ENCODE measurements around the gene GNAQ.
"Not testable (repeated sequence)": the region's sequence is repeated elsewhere in the genome, so short reads cannot be mapped to it uniquely, and the experiment has no call there.

Gene GNAQ

GRCh38 chr9:77764894-77765780 lies 266.5 kb downstream of the GNAQ start:
- DNase-seq: no peak

GRCh38 chr9:77763566-77763965 lies 268.0 kb downstream of the GNAQ start:
- no peak for DNase-seq

DNA sequence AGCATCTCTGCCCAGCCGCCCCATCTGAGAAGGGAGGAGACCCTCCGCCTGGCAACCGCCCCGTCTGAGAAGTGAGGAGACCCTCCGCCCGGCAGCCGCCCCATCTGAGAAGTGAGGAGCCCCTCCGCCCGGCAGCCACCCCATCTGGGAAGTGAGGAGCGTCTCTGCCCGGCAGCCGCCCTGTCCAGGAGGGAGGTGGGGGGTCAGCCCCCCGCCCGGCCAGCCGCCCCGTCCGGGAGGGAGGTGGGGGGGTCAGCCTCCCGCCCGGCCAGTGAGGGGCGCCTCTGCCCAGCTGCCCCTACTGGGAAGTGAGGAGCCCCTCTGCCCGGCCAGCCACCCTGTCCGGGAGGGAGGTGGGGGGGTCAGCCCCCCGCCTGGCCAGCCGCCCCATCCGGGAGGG lies 270.7 kb downstream of the GNAQ start:
- DNase-seq: not testable (repeated sequence)

- no peak for DNase-seq
Measured at GRCh38 chr9:77759391-77759790, 272.2 kb downstream of the GNAQ start.

- no peak for DNase-seq
Measured at GRCh38 chr9:77756449-77756848, 275.2 kb downstream of the GNAQ start.

DNA sequence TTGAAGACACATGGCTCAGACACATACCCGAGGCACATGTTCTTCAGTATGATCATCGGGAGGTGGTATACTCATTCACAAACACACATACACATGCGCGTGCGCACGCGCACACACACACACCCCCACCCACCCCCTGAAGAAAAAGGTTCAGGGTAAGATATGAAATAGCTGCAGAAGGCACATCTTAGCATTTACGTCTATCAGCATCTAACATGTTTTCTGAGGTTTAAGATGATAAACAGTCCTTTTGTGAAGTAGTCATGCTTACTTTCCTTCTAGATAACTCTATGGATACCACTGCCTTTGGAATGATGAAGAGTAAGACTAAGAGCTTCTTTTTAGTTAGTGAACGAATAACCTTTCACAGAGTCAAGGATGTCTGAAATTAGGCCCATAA lies 278.4 kb downstream of the GNAQ start:
- DNase-seq: no peak

DNA sequence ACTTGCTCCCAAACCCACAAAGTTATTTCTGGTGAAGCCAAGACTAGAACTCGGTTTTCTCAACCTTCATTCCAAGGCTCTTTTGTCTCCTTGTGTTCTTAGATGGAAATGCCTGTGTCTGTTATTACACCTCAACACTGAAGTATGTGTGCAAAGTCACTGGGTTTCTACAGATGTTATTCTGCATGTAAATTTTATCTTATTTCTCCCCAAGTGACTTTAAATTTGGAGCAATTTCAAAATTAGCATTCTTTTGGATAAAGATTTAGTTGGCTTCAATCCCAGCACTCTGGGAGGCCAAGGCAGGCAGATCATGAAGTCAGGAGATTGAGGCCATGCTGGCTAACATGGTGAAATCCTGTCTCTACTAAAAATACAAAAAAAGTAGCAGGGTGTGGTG lies 279.1 kb downstream of the GNAQ start:
- no peak for DNase-seq

DNA sequence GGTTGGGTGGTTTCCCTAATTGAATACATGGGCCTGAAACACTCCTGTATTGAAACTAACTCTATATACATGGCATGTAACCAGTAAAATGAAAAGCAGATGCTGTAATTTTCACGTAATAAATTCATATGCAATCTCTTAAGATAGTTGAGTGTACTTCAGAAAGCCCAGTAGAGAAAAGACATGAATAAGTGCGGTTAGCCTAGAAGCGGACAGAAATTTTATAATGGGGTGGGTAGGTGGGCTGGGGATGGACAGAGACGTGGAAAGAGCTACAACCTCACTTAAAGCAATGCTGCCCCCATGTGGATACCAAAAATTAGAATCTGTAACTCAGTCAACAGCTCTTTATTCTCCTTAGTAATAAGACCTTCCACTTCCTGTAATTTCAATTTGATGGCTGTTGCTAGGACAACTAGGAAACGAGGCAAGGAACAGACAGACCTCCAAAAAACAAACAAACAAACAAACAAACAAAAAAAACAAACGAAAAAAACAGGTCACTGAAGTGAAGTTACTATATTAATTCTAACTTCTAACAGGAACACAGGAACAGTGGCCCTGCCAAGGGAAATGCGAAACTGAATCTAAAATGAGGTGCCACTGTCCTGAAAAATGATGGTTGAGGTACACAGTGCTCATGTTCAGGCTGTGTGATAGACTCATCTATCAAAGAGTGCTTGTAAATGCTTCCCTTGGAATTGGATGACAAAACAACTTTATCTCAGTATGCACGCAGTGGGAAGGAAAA lies 280.1 kb downstream of the GNAQ start:
- DNase-seq: peak in 1 of 5 donors; percentile 24

DNA sequence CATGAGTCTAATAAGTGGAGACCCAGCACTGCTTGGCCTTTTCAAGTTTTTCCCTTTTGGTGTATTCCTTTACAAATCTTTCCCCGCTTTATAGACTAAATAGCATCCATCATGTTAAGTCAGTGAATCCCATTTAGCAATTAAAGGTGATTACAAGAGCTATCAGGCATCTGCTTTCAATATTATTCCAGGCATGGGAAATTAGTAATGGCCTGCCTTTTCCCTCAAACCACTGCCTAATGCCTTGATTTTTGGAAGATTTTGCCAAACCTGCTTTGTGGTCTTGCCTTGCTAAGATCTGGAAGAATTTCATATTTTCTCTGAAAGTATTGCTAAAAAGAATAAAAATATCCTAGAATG lies 280.6 kb downstream of the GNAQ start:
- DNase-seq: no peak

- no peak for DNase-seq
Measured at GRCh38 chr9:77750284-77750683, 281.3 kb downstream of the GNAQ start.

GRCh38 chr9:77748214-77748772 lies 283.3 kb downstream of the GNAQ start:
- DNase-seq: no peak

DNA sequence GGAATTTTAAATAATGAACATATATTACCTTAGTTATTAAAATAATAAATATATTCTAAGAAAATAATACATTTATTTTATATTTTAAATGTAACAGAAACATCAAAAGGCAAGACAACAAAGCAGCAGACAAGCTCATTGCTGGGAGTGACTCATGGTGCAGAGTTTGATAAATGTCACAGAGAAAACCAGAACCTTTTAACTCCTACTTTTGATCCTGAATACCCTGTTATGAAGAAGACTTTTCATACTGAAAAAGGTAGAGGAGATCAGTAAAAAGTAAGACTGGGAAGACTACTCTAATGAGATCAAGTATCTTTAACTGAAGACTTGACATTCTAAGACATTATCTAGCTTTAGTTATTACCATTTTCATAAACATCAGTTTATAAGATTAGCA lies 284.4 kb downstream of the GNAQ start:
- no peak for DNase-seq

DNA sequence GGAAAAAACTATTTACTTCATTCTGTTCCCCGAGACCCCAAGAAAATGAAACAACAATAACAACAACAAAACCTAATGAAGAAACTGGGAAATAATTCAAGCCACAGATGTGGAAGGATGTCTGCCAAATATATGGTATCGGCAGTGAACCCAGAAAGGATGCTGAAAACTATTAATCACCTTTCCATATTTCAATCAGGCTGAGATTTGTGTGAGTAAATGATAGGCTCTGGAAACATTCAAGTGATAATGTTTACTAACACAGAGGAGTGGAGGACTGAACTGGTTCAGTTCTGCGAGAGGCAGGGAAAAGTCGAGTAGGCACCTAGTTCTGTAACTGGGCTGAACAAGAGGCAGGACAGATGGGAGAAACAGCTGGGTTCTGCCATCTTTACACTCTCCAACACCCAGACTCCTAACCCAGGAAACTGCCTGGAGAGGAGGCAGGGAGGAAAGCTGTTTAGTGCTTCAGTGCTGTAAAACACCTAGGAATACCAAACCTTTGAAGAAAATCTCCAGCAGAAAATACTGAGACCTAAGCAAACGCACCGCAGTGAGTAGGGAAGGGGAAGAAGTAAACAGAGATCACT lies 286.7 kb downstream of the GNAQ start:
- no peak for DNase-seq

GRCh38 chr9:77743386-77743785 lies 288.2 kb downstream of the GNAQ start:
- DNase-seq: no peak

GRCh38 chr9:77738932-77739331 lies 292.7 kb downstream of the GNAQ start:
- no peak for DNase-seq

GRCh38 chr9:77735494-77735893 lies 296.1 kb downstream of the GNAQ start:
- DNase-seq: no peak

DNA sequence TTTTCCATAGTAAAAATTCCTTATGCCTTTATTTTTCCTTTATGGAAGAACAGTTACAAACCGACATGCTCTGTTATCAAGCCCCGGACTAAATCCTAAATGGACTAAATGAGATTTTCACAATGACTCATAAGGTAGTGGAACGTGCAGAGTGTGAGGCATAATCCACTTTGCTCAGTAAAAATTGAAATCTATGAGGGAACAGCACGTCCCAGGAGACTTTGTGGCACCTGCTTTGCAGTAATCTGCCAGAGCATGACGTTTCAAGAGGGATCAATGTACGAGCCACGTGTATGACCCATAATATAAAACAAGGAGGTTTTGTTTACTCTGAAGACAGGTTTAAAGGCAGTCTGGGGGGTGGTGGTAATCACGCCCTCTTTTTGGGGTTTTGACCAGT lies 299.7 kb downstream of the GNAQ start:
- DNase-seq: no peak

GRCh38 chr9:77731008-77731698 lies 300.5 kb downstream of the GNAQ start:
- DNase-seq: no peak

DNA sequence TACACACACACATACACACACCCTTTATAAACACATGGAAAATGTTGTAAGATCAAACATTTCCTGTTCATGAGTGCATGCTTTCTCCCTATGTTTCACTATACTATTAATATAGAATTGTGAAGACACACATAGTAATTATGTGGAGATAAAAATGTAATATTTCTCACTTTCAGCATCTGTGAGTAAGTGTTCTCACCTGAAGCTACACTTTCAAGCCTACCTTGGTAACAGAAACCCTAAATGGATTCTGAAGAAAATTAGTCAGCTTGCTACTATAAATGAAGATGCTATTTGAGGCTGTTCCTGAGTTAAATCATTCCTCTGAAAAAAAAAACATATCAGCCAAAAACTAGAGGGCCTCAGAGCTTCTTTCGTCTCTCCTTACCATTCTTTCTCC lies 302.4 kb downstream of the GNAQ start:
- DNase-seq: no peak

- no peak for DNase-seq
Measured at GRCh38 chr9:77726814-77727213, 304.8 kb downstream of the GNAQ start.

- no peak for DNase-seq
Measured at GRCh38 chr9:77726289-77726688, 305.3 kb downstream of the GNAQ start.

DNA sequence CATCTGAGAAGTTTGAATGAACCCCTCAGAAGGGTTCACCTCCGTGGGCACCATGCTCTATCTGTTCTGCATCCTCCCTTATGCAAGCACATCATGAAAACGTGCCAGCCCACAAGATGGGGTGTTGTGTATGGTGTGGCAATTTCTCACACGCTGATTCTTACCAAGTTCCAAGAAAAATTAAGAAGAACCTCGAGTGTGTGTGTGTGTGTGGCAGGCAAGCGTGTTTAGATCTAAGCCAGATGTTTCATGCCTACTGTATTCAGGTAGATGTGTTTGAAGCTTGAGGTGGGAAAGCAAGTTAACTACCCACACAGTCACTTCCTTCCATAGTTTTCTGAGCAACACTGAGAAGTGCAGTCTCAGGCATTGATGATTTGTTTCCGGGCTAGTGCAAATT lies 305.8 kb downstream of the GNAQ start:
- peak in 1 of 5 donors; percentile 50 for DNase-seq
